ENCODE data around the gene ADAMTS16. TPM values are rescaled to one million over a fixed set of nuclear protein-coding genes. Genes with fewer than 3 reads are reported as not detected.

The ADAMTS16 gene
- total RNA-seq, 4 donors from 2014 or later, result under 0.01 to 19.2 (median 0.34) TPM; not detected in 1

GRCh38 chr5:5270161-5270560 lies 130.0 kb downstream of the ADAMTS16 start:
- H3K27ac ChIP-seq, result no peak overlapping the region
- TF ChIP-seq POLR2A (IDR thresholded peaks at IDR 0.05) (no peak), CTCF (IDR thresholded peaks at IDR 0.05) (no peak)
- no peak overlapping the region for H3K4me3 ChIP-seq
- H3K27me3 ChIP-seq, result no peaks in the 10 kb centered on the region
- intact Hi-C loops (cut with DNase I; ENCODE audit: low total_unique reads), result no loop called here
- H3K4me1 ChIP-seq, result no peaks in the 10 kb centered on the region
- H3K9me3 ChIP-seq, result no peaks in the 10 kb centered on the region
- H3K36me3 ChIP-seq, result no peaks in the 10 kb centered on the region
- no peak for DNase-seq

- no peaks in the 10 kb centered on the region for H3K36me3 ChIP-seq
- no peaks in the 10 kb centered on the region for H3K27me3 ChIP-seq
- peak; percentile 69 to 71 for DNase-seq
- peak overlapping the region in 1 of 2 donors; percentile 9 for H3K4me3 ChIP-seq
- intact Hi-C loops (cut with DNase I; ENCODE audit: low total_unique reads), result no loop called here
- no peaks in the 10 kb centered on the region for H3K9me3 ChIP-seq
- no peak for TF ChIP-seq POLR2A (IDR thresholded peaks at IDR 0.05)
- no peak for TF ChIP-seq CTCF (IDR thresholded peaks at IDR 0.05)
- no peaks in the 10 kb centered on the region for H3K4me1 ChIP-seq
- peak overlapping the region; percentile 13 to 41 for H3K27ac ChIP-seq
Measured at GRCh38 chr5:5270958-5271785, 131.0 kb downstream of the ADAMTS16 start.

- DNase-seq, result no peak
- TF ChIP-seq POLR2A (IDR thresholded peaks at IDR 0.05), result no peak
- no peak for TF ChIP-seq CTCF (IDR thresholded peaks at IDR 0.05)
- Histone ChIP-seq H3K36me3 (no peaks in the 10 kb centered on the region), H3K27me3 (no peaks in the 10 kb centered on the region), H3K4me3 (peak overlapping the region in 1 of 2 donors; percentile 9), H3K9me3 (no peaks in the 10 kb centered on the region), H3K4me1 (no peaks in the 10 kb centered on the region), H3K27ac (peak overlapping the region; percentile 13 to 41)
- intact Hi-C loops (cut with DNase I; ENCODE audit: low total_unique reads), result no loop called here
Measured at GRCh38 chr5:5271786-5272321, 131.7 kb downstream of the ADAMTS16 start.

GRCh38 chr5:5273398-5273797 lies 133.3 kb downstream of the ADAMTS16 start:
- Histone ChIP-seq H3K27ac (no peak overlapping the region), H3K4me1 (no peaks in the 10 kb centered on the region), H3K27me3 (no peaks in the 10 kb centered on the region), H3K4me3 (no peak overlapping the region), H3K36me3 (no peaks in the 10 kb centered on the region), H3K9me3 (no peaks in the 10 kb centered on the region)
- TF ChIP-seq POLR2A (IDR thresholded peaks at IDR 0.05) (no peak), CTCF (IDR thresholded peaks at IDR 0.05) (no peak)
- DNase-seq, result no peak
- intact Hi-C loops (cut with DNase I; ENCODE audit: low total_unique reads), result no loop called here

GRCh38 chr5:5273976-5274375 lies 133.8 kb downstream of the ADAMTS16 start:
- no peak for DNase-seq
- Histone ChIP-seq H3K4me3 (no peak overlapping the region), H3K27me3 (no peaks in the 10 kb centered on the region), H3K4me1 (no peaks in the 10 kb centered on the region), H3K9me3 (no peaks in the 10 kb centered on the region), H3K36me3 (no peaks in the 10 kb centered on the region), H3K27ac (no peak overlapping the region)
- TF ChIP-seq POLR2A (IDR thresholded peaks at IDR 0.05) (no peak), CTCF (IDR thresholded peaks at IDR 0.05) (no peak)
- intact Hi-C loops (cut with DNase I; ENCODE audit: low total_unique reads), result no loop called here
